ENCODE data around the gene UBE2G1. TPM values are rescaled to one million over a fixed set of nuclear protein-coding genes. Genes with fewer than 3 reads are reported as not detected.

The UBE2G1 gene
- total RNA-seq, 2 donors from 2014 or later: 67.3 to 70.1 TPM

DNA sequence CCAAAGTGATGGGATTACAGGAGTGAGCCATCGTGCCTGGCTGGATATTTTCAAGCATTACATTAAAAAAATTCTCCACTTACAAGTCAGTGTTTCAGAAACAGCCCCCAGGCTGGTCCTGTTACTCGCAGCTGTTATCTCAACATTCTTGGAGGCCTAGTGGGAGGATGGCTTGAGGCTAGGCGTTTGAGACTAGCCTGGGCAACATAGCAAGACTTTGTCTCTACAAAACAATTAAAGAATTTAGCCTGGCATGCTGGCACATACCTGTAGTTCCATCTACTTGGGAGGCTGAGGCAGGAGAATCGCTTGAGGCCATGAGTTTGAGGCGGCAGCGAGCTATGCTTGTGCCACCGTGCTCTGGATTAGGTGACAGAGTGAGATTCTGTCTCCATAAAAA lies 40.7 kb upstream of the UBE2G1 start:
- H3K4me1 ChIP-seq: no peaks in the 10 kb centered on the region
- no peak overlapping the region for H3K9ac ChIP-seq (ENCODE audit: low read depth in 2 of 2, low read length in 2 of 2)
- TF ChIP-seq, protein P1, sequence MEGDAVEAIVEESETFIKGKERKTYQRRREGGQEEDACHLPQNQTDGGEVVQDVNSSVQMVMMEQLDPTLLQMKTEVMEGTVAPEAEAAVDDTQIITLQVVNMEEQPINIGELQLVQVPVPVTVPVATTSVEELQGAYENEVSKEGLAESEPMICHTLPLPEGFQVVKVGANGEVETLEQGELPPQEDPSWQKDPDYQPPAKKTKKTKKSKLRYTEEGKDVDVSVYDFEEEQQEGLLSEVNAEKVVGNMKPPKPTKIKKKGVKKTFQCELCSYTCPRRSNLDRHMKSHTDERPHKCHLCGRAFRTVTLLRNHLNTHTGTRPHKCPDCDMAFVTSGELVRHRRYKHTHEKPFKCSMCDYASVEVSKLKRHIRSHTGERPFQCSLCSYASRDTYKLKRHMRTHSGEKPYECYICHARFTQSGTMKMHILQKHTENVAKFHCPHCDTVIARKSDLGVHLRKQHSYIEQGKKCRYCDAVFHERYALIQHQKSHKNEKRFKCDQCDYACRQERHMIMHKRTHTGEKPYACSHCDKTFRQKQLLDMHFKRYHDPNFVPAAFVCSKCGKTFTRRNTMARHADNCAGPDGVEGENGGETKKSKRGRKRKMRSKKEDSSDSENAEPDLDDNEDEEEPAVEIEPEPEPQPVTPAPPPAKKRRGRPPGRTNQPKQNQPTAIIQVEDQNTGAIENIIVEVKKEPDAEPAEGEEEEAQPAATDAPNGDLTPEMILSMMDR (IDR thresholded peaks at IDR 0.05): no peak
- H3K36me3 ChIP-seq: no peaks in the 10 kb centered on the region
- H3K27me3 ChIP-seq: no peaks in the 10 kb centered on the region
- no peaks in the 10 kb centered on the region for H3K9me3 ChIP-seq
- H3K27ac ChIP-seq: no peak overlapping the region
- no peak overlapping the region for H3K4me3 ChIP-seq
- intact Hi-C loops (cut with DNase I): no loop called here
- DNase-seq: no peak

DNA sequence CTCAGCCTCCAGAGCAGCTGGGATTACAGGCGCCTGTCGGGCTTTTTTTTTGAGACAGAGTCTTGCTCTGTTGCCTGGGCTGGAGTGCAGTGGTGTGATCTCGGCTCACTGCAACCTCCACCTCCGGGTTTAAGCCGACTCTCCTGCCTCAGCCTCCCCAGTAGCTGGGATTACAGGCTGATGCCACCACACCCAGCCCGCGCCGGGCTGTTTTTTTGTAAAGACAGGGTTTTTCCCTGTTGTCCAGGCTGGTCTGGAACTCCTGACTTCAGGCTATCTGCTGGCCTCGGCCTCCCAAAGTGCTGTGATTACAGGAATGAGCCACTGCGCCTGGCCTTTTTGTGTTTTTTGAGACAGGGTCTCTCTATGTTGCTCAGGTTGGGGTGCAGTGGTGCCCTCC lies 39.9 kb upstream of the UBE2G1 start:
- no peaks in the 10 kb centered on the region for H3K4me1 ChIP-seq
- intact Hi-C loops (cut with DNase I): no loop called here
- no peaks in the 10 kb centered on the region for H3K27me3 ChIP-seq
- DNase-seq: no peak
- no peak overlapping the region for H3K9ac ChIP-seq (ENCODE audit: low read depth in 2 of 2, low read length in 2 of 2)
- no peaks in the 10 kb centered on the region for H3K36me3 ChIP-seq
- no peak overlapping the region for H3K27ac ChIP-seq
- H3K4me3 ChIP-seq: no peak overlapping the region
- no peaks in the 10 kb centered on the region for H3K9me3 ChIP-seq
- TF ChIP-seq, protein P1 (IDR thresholded peaks at IDR 0.05): no peak

DNA sequence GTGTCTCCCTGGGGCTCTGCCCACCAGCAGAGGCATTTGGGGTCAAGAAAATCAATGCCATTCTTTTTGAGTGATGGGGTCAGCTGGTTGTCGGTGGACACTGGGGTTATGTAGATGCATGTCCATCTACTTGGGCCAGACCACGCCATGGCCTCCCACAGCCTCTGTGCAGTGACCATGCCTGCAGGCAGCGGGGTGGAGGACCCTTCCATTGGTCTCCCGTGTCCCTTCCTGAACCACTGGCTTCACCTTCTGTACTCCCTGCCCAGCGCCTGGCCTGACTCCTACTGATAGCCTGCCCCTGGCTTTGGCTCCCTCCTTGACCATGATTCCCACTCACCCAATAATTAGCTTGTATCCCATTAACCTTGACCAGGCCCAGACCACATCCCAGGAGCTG lies 39.2 kb upstream of the UBE2G1 start:
- no peak for DNase-seq
- intact Hi-C loops (cut with DNase I): no loop called here
- Histone ChIP-seq H3K9me3 (no peaks in the 10 kb centered on the region), H3K4me3 (no peak overlapping the region), H3K27me3 (no peaks in the 10 kb centered on the region), H3K4me1 (no peaks in the 10 kb centered on the region), H3K9ac (ENCODE audit: low read depth in 2 of 2, low read length in 2 of 2) (no peak overlapping the region), H3K36me3 (no peaks in the 10 kb centered on the region), H3K27ac (no peak overlapping the region)
- TF ChIP-seq, protein P1 (IDR thresholded peaks at IDR 0.05): no peak

DNA sequence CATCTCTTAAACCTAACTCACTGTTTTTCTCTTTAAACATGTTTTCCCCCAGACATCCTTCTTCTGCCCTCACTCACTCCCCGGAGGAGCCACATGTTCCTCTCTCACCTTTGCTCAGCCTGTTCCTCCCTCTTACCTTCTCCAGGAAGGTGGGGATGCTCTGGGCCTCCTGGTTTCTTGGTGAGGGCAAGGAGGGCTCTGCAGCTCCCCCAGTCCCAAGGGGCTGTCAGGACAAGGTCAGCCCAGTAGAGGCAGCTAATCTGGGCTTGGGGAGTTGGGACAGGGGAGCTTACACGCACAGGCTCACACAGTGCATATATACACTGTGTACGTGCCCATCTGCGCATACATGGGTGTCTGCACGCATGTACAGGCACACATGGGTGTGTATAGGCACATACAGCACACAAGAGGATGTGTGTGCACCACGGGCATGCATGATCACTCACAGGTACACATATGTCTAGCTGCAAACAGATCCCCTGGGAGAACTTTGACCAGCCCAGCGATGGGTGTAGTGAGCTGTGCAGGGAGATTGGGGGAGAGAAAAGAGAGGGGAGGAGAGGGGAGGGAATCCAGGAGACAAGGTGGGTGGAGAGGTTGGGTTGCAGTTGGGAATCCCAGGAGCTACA lies 38.7 kb upstream of the UBE2G1 start:
- no peaks in the 10 kb centered on the region for H3K9me3 ChIP-seq
- H3K36me3 ChIP-seq: no peaks in the 10 kb centered on the region
- H3K4me1 ChIP-seq: no peaks in the 10 kb centered on the region
- no peaks in the 10 kb centered on the region for H3K27me3 ChIP-seq
- intact Hi-C loops (cut with DNase I): no loop called here
- TF ChIP-seq, protein P1 (IDR thresholded peaks at IDR 0.05): no peak
- H3K9ac ChIP-seq (ENCODE audit: low read depth in 2 of 2, low read length in 2 of 2): no peak overlapping the region
- no peak overlapping the region for H3K27ac ChIP-seq
- H3K4me3 ChIP-seq: no peak overlapping the region
- no peak for DNase-seq

DNA sequence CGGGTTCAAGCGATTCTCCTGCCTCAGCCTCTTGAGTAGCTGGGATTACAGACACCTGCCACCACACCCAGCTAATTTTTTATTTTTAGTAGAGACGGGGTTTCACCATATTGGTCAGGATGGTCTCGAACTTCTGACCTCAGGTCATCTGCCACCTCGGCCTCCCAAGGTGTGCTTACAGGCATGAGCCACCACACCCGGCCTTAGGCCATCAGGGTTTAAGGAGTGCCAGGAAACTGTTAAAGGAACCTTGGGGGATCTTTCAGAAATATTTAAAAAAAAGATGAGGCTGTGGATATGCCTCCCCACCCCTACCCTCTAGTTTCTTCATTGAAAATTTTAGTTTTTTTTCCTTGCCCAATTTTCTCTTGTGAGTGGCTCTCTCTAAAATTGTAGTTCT lies 31.4 kb upstream of the UBE2G1 start:
- intact Hi-C loops (cut with DNase I): no loop called here
- H3K4me1 ChIP-seq: no peaks in the 10 kb centered on the region
- H3K9me3 ChIP-seq: no peaks in the 10 kb centered on the region
- no peak for DNase-seq
- H3K36me3 ChIP-seq: no peaks in the 10 kb centered on the region
- H3K27me3 ChIP-seq: no peaks in the 10 kb centered on the region
- no peak overlapping the region for H3K27ac ChIP-seq
- TF ChIP-seq, protein P1 (IDR thresholded peaks at IDR 0.05): no peak
- H3K4me3 ChIP-seq: no peak overlapping the region
- H3K9ac ChIP-seq (ENCODE audit: low read depth in 2 of 2, low read length in 2 of 2): no peak overlapping the region
